GM19397 (cell line): ENCODE results near the gene UGT1A6.
"Not testable (repeated sequence)": the region's sequence is repeated elsewhere in the genome, so short reads cannot be mapped to it uniquely, and the experiment has no call there.

Experiments used
- ATAC-seq: cut with Tn5 transposase; IDR thresholded peaks from one replicate; pipeline ENCODE4 v1.9.1; 2021; ENCODE audit warnings: mild to moderate bottlenecking, moderate library complexity; ENCODE audit not compliant: unreplicated experiment

UGT1A6 gene

GRCh38 chr2:233684640-233685039, 8.1 kb upstream of the UGT1A6 start:
- ATAC-seq, result no peak

GRCh38 chr2:233686928-233687327, 5.8 kb upstream of the UGT1A6 start:
- no peak for ATAC-seq

DNA sequence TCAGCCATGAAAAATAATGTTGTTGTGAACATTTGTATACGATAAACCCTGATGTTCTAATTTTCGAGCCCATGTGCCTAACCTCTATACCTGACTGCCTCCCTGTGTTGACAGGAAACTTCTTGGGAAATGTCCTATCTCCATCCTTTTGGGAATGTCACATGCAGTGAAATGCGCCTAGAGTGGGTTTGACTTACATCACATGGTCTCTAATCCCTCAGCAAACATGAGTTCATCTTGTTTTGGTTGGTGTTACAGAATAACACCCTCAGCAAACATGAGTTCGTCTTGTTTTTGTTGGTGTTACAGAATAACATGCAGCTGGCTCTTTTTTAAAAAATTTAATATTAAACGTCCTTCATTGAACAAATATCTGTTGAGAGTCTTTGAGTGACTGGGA, 4.3 kb upstream of the UGT1A6 start:
- no peak for ATAC-seq

DNA sequence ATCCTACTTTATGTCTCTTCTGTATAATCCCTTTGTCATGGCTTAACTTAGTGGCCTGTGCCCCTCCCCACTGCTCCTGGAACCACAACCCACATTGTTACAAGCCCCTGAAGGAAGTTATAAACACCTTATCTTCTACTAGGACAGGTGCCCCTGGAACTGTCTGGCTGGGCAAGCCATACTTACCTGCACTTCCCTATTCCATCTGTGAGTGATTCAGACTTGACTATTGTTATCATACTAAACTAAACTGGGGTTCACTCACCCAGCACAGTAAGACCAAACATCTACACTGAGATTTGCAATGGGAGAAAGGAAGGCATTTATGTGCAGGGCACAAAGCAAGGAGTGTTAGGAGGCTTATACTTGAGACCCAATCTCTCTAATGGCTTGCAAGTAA, 3.7 kb upstream of the UGT1A6 start:
- no peak for ATAC-seq

GRCh38 chr2:233689501-233689900, 3.2 kb upstream of the UGT1A6 start:
- ATAC-seq, result no peak

DNA sequence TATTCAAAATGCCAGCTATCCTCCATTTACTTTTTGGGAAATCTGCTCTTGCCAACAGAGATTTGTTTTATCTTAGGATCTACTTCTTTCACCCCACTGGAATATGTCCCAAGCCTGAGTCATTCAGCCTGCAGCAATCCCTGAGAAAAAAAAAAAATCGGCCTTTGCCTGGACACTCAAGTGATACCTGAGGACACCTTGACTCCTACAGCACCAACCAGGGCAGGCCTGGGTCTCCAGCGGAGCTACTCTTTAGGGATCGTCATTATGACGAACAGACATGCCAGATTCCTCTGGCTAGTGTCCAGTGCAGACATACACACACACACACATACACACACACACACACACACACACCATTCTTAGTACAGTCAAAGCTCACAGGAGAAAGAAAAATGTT, 2.2 kb upstream of the UGT1A6 start:
- ATAC-seq, result no peak

GRCh38 chr2:233691443-233692433, 952 bp upstream of the UGT1A6 start:
- no peak for ATAC-seq

GRCh38 chr2:233693963-233694362, 1.3 kb downstream of the UGT1A6 start:
- no peak for ATAC-seq

DNA sequence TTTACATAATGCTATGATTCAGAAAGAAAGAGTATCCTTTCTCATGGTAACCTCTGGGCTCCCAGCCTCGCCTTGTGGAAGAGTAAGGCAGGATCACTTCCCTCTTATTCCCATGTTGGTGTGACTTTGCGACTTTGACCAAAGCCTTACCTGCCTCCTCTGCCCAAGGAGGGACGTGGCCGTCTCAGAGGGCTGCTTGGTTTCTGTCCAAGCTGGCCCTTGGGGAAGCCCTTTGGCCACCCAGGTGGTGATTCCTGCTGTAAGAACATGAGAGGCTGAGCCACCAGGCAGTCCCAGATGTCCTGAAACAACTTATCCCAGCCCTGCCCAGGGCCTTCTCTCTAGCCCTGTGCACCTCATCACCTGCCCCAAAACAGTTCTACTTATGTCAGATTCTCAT, 6.0 kb downstream of the UGT1A6 start:
- ATAC-seq, result no peak

GRCh38 chr2:233699424-233700027, 6.8 kb downstream of the UGT1A6 start:
- ATAC-seq, result no peak

- no peak for ATAC-seq
Observed at GRCh38 chr2:233700028-233700635, 7.4 kb downstream of the UGT1A6 start.

DNA sequence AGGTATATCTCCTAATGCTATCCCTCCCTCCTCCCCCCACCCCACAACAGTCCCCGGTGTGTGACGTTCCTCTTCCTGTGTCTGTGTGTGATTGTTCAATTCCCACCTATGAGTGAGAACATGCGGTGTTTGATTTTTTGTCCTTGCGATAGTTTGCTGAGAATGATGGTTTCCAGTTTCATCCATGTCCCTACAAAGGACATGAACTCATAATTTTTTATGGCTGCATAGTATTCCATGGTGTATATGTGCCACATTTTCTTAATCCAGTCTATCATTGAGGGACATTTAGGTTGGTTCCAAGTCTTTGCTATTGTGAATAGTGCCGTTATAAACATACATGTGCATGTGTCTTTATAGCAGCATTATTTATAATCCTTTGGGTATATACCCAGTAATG, 8.2 kb downstream of the UGT1A6 start:
- not testable (repeated sequence) for ATAC-seq

GRCh38 chr2:233702238-233702637, 9.5 kb downstream of the UGT1A6 start:
- no peak for ATAC-seq

GRCh38 chr2:233705911-233706506, 13.3 kb downstream of the UGT1A6 start:
- no peak for ATAC-seq

DNA sequence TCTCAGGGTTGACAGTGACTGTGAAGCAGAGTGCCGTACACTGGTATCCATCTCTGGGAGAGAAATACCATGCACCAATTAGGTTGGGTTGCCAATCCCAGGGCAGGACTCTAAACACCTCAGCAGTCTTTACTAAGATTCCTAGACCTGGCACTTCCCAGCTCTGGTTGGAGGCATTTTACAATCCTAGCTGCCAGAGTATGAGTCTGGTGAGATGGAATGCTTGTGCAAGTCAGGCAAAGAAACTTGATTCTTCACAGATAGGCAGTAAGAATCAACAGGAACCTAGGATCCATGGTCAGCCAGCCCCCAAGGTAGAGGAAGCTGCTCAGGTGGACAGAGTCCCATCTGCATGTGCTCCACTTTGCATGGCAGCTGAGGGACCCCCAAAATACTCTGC, 14.0 kb downstream of the UGT1A6 start:
- ATAC-seq, result no peak

GRCh38 chr2:233707940-233708644, 15.4 kb downstream of the UGT1A6 start:
- ATAC-seq, result no peak

DNA sequence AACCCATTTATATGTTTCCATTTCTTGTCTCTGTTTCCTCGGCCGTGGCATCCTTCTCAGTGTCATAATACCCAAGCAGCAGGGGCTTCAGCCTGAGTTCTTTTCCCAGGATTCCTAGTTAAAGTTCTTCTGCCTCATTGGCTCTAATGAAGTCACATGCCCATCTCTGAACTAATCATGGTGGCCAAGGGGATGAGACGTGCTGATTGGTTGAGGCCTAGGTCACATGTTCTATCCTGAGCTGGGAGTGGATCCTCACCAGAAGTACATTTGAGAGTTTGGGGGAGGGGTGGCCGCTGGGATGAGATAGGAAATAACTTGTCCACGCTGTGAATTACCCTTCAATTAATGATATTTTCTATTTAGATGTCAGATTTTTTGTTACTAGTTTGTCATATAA, 16.3 kb downstream of the UGT1A6 start:
- no peak for ATAC-seq

- ATAC-seq, result no peak
Observed at GRCh38 chr2:233711312-233712008, 18.8 kb downstream of the UGT1A6 start.

- ATAC-seq, result no peak
Observed at GRCh38 chr2:233712611-233713261, 20.0 kb downstream of the UGT1A6 start, which contains the start of gene UGT1A5. UGT1A5 (plus strand) TSS chr2:233712907; CDS start chr2:233712992, 85 bp downstream.

- no peak for ATAC-seq
Observed at GRCh38 chr2:233713262-233713615, 20.5 kb downstream of the UGT1A6 start.
